H1 (cell line): Measurements from ENCODE around the gene BPIFB6. TPM values are rescaled to one million over a fixed set of nuclear protein-coding genes. Genes with fewer than 3 reads are reported as not detected.

Experiments used
- CTCF ChIA-PET: fragments of 300-600 bp; sonication (Branson Sonifier 250); formaldehyde crosslinking; loops from one replicate; lab custom pipeline; 2021; ENCODE audit not compliant: partially characterized antibody; lab: Charles Lee
- POLR2A ChIA-PET: fragments of 300-600 bp; sonication (Branson Sonifier 250); formaldehyde crosslinking; loops from one replicate; lab custom pipeline; 2021; ENCODE audit warnings: inconsistent platforms; ENCODE audit not compliant: partially characterized antibody; lab: Charles Lee
- DNase-seq, 2 experiments: peaks; one replicate each; pipeline versions ENCODE4 v3.0.0 to v3.0.0-alpha.2; 2010 to 2022; ENCODE audit warnings: low spot score in 2 of 2, low read depth in 1 of 2, mixed read lengths in 1 of 2
- FAIRE-seq: peaks from 2 replicates; lab custom pipeline; 2011; peaks lifted over from hg19 to GRCh38; lab: Jason Lieb, UNC
- H2AFZ ChIP-seq: 2 replicates; pipeline ENCODE4 v1.8.1; 2012; ENCODE audit warnings: low read length, inconsistent platforms
- H2AK5ac ChIP-seq: 2 replicates; pipeline ENCODE4 v1.6.1; 2013; ENCODE audit warnings: low read depth, low read length
- H2BK120ac ChIP-seq: replicated peaks from 2 replicates; pipeline ENCODE3; 2013; ENCODE audit warnings: low read depth, low read length, inconsistent platforms
- H2BK12ac ChIP-seq: 2 replicates; pipeline ENCODE4 v1.6.1; 2013; ENCODE audit warnings: low read depth, low read length
- H2BK15ac ChIP-seq: 2 replicates; pipeline ENCODE4 v1.6.1; 2013; ENCODE audit warnings: low read length
- H2BK20ac ChIP-seq: 2 replicates; pipeline ENCODE4 v1.6.1; 2013; ENCODE audit warnings: low read length
- H2BK5ac ChIP-seq: 2 replicates; pipeline ENCODE4 v1.6.1; 2013; ENCODE audit warnings: low read depth, low read length
- H3K14ac ChIP-seq: 2 replicates; pipeline ENCODE4 v1.6.1; 2013; ENCODE audit warnings: inconsistent platforms; ENCODE audit not compliant: insufficient read length
- H3K18ac ChIP-seq: 2 replicates; pipeline ENCODE4 v1.6.1; 2013; ENCODE audit warnings: low read length; ENCODE audit errors: extremely low read depth
- H3K23ac ChIP-seq: 2 replicates; pipeline ENCODE4 v1.6.1; 2013; ENCODE audit warnings: inconsistent platforms; ENCODE audit not compliant: insufficient read length
- H3K23me2 ChIP-seq: 2 replicates; pipeline ENCODE4 v1.6.1; 2013; ENCODE audit warnings: low read depth, low read length
- H3K27ac ChIP-seq: 2 replicates; pipeline ENCODE4 v1.6.1; 2011; ENCODE audit warnings: low read depth, low read length, inconsistent platforms
- H3K27me3 ChIP-seq, 4 experiments: replicated peaks in 1 of 4; 1 replicate in 1 of 4; 2 replicates in 3 of 4; pipeline versions ENCODE4 v1.6.1 to v1.8.1; 2011 to 2013; ENCODE audit warnings: low read length in 3 of 4, mild to moderate bottlenecking in 3 of 4, inconsistent platforms in 2 of 4, mixed read lengths in 2 of 4, moderate library complexity in 1 of 4; ENCODE audit not compliant: control insufficient read depth in 3 of 4, insufficient read depth in 3 of 4; ENCODE audit errors: extremely low read depth in 1 of 4
- H3K36me3 ChIP-seq, 4 experiments: 2 replicates each; pipeline versions ENCODE4 v1.6.1 to v1.8.1; 2011 to 2013; ENCODE audit warnings: mild to moderate bottlenecking in 4 of 4, low read length in 3 of 4, moderate library complexity in 2 of 4, control low read depth in 1 of 4, inconsistent platforms in 1 of 4; ENCODE audit not compliant: insufficient read depth in 4 of 4, control insufficient read depth in 2 of 4
- H3K4ac ChIP-seq: replicated peaks from 2 replicates; pipeline ENCODE3; 2013; ENCODE audit warnings: low read length, low read depth, mixed read lengths, inconsistent platforms; ENCODE audit not compliant: insufficient read length
- H3K4me1 ChIP-seq, 4 experiments: replicated peaks in 1 of 4; 1 replicate in 1 of 4; 2 replicates in 3 of 4; pipeline versions ENCODE4 v1.6.1 to v1.8.1; 2011 to 2013; ENCODE audit warnings: low read length in 3 of 4, inconsistent platforms in 2 of 4, mixed read lengths in 1 of 4; ENCODE audit not compliant: insufficient read depth in 4 of 4, control insufficient read depth in 3 of 4
- H3K4me2 ChIP-seq, 2 experiments: 2 replicates each; pipeline versions ENCODE4 v1.6.1 to v1.8.1; 2011 to 2013; ENCODE audit warnings: low read depth in 2 of 2, low read length in 2 of 2, control low read depth in 1 of 2, inconsistent platforms in 1 of 2, mild to moderate bottlenecking in 1 of 2; ENCODE audit not compliant: insufficient read depth in 1 of 2
- H3K4me3 ChIP-seq, 4 experiments: fragments of 200-600, 300-600 bp in 1 of 4; sonication (generic), shearing (Covaris generic), sonication (Bioruptor Twin) in 1 of 4; 2 replicates each; pipeline versions ENCODE4 v1.5.1 to v1.8.1; 2011 to 2016; ENCODE audit warnings: low read length in 4 of 4, low read depth in 3 of 4, control low read depth in 2 of 4, inconsistent platforms in 2 of 4, mild to moderate bottlenecking in 2 of 4, mixed read lengths in 1 of 4, moderate library complexity in 1 of 4; ENCODE audit not compliant: insufficient read depth in 2 of 4; ENCODE audit errors: extremely low read depth in 1 of 4
- H3K56ac ChIP-seq: replicated peaks from 2 replicates; pipeline ENCODE3; 2013; ENCODE audit warnings: low read depth, mild to moderate bottlenecking, mixed read lengths, low read length, inconsistent platforms; ENCODE audit not compliant: insufficient read length
- H3K79me1 ChIP-seq: 2 replicates; pipeline ENCODE4 v1.6.1; 2013; ENCODE audit warnings: low read depth, low read length, control low read depth
- H3K79me2 ChIP-seq, 2 experiments: 2 replicates each; pipeline versions ENCODE4 v1.6.1 to v1.8.1; 2012 to 2013; ENCODE audit warnings: low read length in 2 of 2, mild to moderate bottlenecking in 2 of 2, inconsistent platforms in 1 of 2; ENCODE audit not compliant: insufficient read depth in 2 of 2, control insufficient read depth in 1 of 2
- H3K9ac ChIP-seq, 4 experiments: replicated peaks in 1 of 4; 1 replicate in 1 of 4; 2 replicates in 3 of 4; pipeline versions ENCODE4 v1.6.1 to v1.8.1; 2011 to 2013; ENCODE audit warnings: low read depth in 3 of 4, low read length in 3 of 4, control low read depth in 2 of 4, mild to moderate bottlenecking in 2 of 4, moderate library complexity in 2 of 4, inconsistent platforms in 1 of 4; ENCODE audit errors: extremely low read depth in 1 of 4
- H3K9me3 ChIP-seq, 2 experiments: 2 replicates each; pipeline versions ENCODE4 v1.6.1 to v1.8.1; 2012 to 2013; ENCODE audit warnings: mild to moderate bottlenecking in 2 of 2, moderate library complexity in 2 of 2, control low read depth in 1 of 2, inconsistent platforms in 1 of 2, low read depth in 1 of 2, low read length in 1 of 2, mixed read lengths in 1 of 2; ENCODE audit not compliant: insufficient read depth in 2 of 2
- H4K20me1 ChIP-seq, 2 experiments: replicated peaks in 1 of 2; 2 replicates each; pipeline versions ENCODE3 to v1.8.1; 2011 to 2013; ENCODE audit warnings: inconsistent platforms in 2 of 2, low read length in 2 of 2, mild to moderate bottlenecking in 1 of 2; ENCODE audit not compliant: insufficient read depth in 2 of 2, control insufficient read depth in 1 of 2
- H4K5ac ChIP-seq: 2 replicates; pipeline ENCODE4 v1.6.1; 2013; ENCODE audit warnings: low read length, low read depth, mixed read lengths, inconsistent platforms; ENCODE audit not compliant: insufficient read length
- H4K8ac ChIP-seq: 2 replicates; pipeline ENCODE4 v1.8.0; 2013; ENCODE audit warnings: mild to moderate bottlenecking, moderate library complexity, low read length, inconsistent platforms; ENCODE audit not compliant: insufficient read depth; ENCODE audit errors: extremely low read depth
- H4K91ac ChIP-seq: replicated peaks from 2 replicates; pipeline ENCODE3; 2013; ENCODE audit warnings: low read length, mixed read lengths, inconsistent platforms; ENCODE audit not compliant: insufficient read length
- WGBS, 2 experiments: shearing (Covaris generic) in 1 of 2; methylation state at CpG; one replicate each; pipeline versions ENCODE4 v1.1.6 to v1.1.7; 2013 to 2015; ENCODE audit warnings: low lambda C conversion rate in 2 of 2, mixed read lengths in 2 of 2, inconsistent platforms in 1 of 2, low coverage in 1 of 2, missing lambda C conversion rate in 1 of 2; ENCODE audit not compliant: insufficient replicate concordance in 2 of 2, insufficient coverage in 1 of 2, insufficient read length in 1 of 2; ENCODE audit errors: extremely low coverage in 1 of 2, missing lambda C conversion rate in 1 of 2; 5-methylcytosine and 5-hydroxymethylcytosine counted together
- polyA plus RNA-seq, 7 experiments: library from polyadenylated mRNA; depleted of rRNA in 3 of 7; stranded (reverse) in 5 of 7; unstranded in 2 of 7; fragments of >200 nt in 5 of 7; fragments of 200-250 nt in 2 of 7; gene quantifications; 1 replicate in 5 of 7; 2 replicates in 1 of 7; 4 replicates in 1 of 7; pipeline versions ENCODE4 v1.2.1 to v1.2.3, GENCODE V29; 2011 to 2013; ENCODE audit warnings: missing spikeins in 2 of 7, mixed read lengths in 2 of 7
- total RNA-seq: library from RNA; stranded (reverse); fragmentation: NEBNext Ultra II Directional; extraction: Animal tissue kit (Norgen Biotek cat#: 25700); gene quantifications from 2 replicates; pipeline ENCODE4 v1.2.1, GENCODE V29; 2021

Gene BPIFB6
- total and polyA plus RNA-seq, 2 of the 8 experiments (the other 6 are each of a cell fraction or from before 2014, with no cell fraction given): not detected

GRCh38 chr20:32993496-32994050 is 37.9 kb upstream of the BPIFB6 start:
- H3K56ac ChIP-seq: no peak overlapping the region
- H3K23me2 ChIP-seq: no peaks in the 10 kb centered on the region; the same call in 1 of the 2 replicates
- no peak overlapping the region for H3K4me2 ChIP-seq
- H2BK15ac ChIP-seq: no peak overlapping the region
- no peaks in the 10 kb centered on the region for H3K4me1 ChIP-seq
- no peak for DNase-seq
- WGBS, 2 experiments: 89% methylated on average over 8 of the region's 8 CpGs; no CpG with 5 or more reads in 1 of the 2 experiments
- H3K4ac ChIP-seq: no peak overlapping the region
- H2BK5ac ChIP-seq: no peak overlapping the region
- FAIRE-seq: no peak
- H3K9me3 ChIP-seq: no peaks in the 10 kb centered on the region
- no peak overlapping the region for H2AK5ac ChIP-seq
- no peak overlapping the region for H3K9ac ChIP-seq
- ChIA-PET CTCF (interaction anchor here (0.6 to 4.5 kb wide), 11 partner anchors 9 to 309 kb away, joined by 3 to 53 read pairs (median 15); partner anchors contain the start of genes BPIFB2, BPIFB6 and SUN5), POLR2A (no interaction called here)
- H4K8ac ChIP-seq: no peak overlapping the region
- H3K36me3 ChIP-seq: no peaks in the 10 kb centered on the region
- no peak overlapping the region for H2AFZ ChIP-seq
- no peak overlapping the region for H2BK120ac ChIP-seq
- no peaks in the 10 kb centered on the region for H4K20me1 ChIP-seq
- H2BK12ac ChIP-seq: no peak overlapping the region
- H2BK20ac ChIP-seq: no peak overlapping the region
- H3K23ac ChIP-seq: no peak overlapping the region
- no peaks in the 10 kb centered on the region for H3K27me3 ChIP-seq
- H4K5ac ChIP-seq: no peak overlapping the region
- H4K91ac ChIP-seq: no peak overlapping the region
- no peaks in the 10 kb centered on the region for H3K79me1 ChIP-seq
- H3K14ac ChIP-seq: no peak overlapping the region
- H3K27ac ChIP-seq: no peak overlapping the region
- no peaks in the 10 kb centered on the region for H3K79me2 ChIP-seq
- H3K4me3 ChIP-seq: no peak overlapping the region
- no peak overlapping the region for H3K18ac ChIP-seq
